Esophagus squamous epithelium (tissue), 4 donors: ENCODE data around the gene DLEC1.

ENCODE experiments used
- CTCF ChIP-seq, 6 experiments: fragments of 450-650 bp in 4 of 6; fragments of 200-600 bp in 2 of 6; sonication (generic) in 2 of 6; IDR thresholded peaks; one replicate each; pipeline ENCODE4 v1.5.1; 2016 to 2019; ENCODE audit warnings: antibody characterized with exemption in 6 of 6, mild to moderate bottlenecking in 4 of 6, moderate library complexity in 4 of 6
- POLR2A ChIP-seq, 4 donors: fragments of 450-650 bp; IDR thresholded peaks; one replicate each; pipeline ENCODE4 v1.6.1; 2017; ENCODE audit warnings: antibody characterized with exemption in 4 of 4, mild to moderate bottlenecking in 4 of 4, moderate library complexity in 3 of 4

- TF ChIP-seq CTCF (IDR thresholded peaks at IDR 0.05), result no peak
- TF ChIP-seq POLR2A (IDR thresholded peaks at IDR 0.05), result no peak
Measured at GRCh38 chr3:38108649-38109579, 69.9 kb downstream of the DLEC1 start.
